ENCODE measurements around the gene MAML2.

The MAML2 gene

GRCh38 chr11:96065379-96065778, 277.6 kb downstream of the MAML2 start:
- DNase-seq (ENCODE audit: insufficient read length, low spot score): no peak
- TF ChIP-seq CTCF (IDR thresholded peaks at IDR 0.05; ENCODE audit: insufficient read depth, missing control alignments): no peak
- FAIRE-seq: no peak

DNA sequence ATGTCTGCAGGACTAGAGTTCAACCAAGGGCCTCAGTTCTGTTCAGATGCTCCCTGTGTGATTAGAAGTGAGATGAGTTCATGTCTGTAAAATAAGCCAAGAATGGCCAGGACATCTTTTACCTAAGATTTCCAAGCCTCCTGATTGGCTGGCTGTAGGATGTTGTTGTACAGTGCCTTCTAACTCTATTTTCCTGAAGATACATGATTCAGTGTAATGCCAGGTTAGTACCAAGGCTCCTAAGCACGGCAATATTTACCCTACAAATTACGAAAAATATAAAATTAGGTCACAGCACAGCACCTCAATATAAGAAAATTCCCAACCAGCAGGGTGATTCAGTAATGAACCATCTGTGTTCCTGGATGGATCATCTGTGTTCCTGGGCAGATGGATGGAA, 279.1 kb downstream of the MAML2 start:
- no peak for TF ChIP-seq CTCF (IDR thresholded peaks at IDR 0.05; ENCODE audit: insufficient read depth, missing control alignments)
- DNase-seq (ENCODE audit: insufficient read length, low spot score) (no peak), FAIRE-seq (no peak)

DNA sequence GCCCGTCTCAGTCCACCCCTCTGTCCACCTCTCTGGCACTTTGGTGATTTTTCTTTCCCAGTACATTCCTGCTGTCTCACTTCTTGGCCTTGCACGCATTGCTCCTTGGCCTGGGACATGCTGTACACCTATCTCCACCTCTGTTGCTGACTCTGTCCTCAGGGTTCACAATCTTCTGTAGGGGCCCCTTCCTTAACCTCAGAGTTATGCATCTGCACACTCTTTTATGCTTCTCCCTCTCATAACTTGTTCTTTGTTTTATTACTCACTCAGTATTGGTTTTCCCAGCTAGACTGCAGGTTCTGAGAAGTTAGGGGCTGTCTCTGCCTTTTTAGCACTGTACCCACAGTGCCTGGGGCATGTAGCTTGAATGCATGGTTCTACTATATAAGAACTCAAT, 279.9 kb downstream of the MAML2 start:
- FAIRE-seq (no peak), DNase-seq (ENCODE audit: insufficient read length, low spot score) (no peak)
- no peak for TF ChIP-seq CTCF (IDR thresholded peaks at IDR 0.05; ENCODE audit: insufficient read depth, missing control alignments)

- FAIRE-seq (no peak), DNase-seq (ENCODE audit: insufficient read length, low spot score) (no peak)
- no peak for TF ChIP-seq CTCF (IDR thresholded peaks at IDR 0.05; ENCODE audit: insufficient read depth, missing control alignments)
Observed at GRCh38 chr11:96062134-96062533, 280.9 kb downstream of the MAML2 start.

DNA sequence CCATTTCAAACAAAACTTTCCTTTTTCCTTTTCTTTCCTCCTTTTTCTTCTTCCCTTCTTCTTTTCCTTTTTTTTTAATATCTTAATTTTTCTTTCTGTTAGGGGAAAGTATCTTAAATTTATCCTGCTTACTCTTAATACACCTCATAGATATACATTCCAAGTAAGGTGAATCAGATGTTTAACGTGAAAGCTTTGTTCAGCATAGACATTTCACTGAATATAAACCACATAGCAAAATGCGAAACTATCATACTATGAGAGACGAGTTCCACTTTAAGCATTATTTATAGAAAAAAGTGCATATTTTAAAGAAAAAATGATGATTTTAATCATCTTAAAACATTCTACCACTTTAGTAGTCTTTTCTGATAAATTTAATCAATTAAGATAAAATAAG, 281.3 kb downstream of the MAML2 start:
- TF ChIP-seq CTCF (IDR thresholded peaks at IDR 0.05; ENCODE audit: insufficient read depth, missing control alignments): no peak
- no peak for FAIRE-seq
- no peak for DNase-seq (ENCODE audit: insufficient read length, low spot score)

GRCh38 chr11:96061069-96061468, 281.9 kb downstream of the MAML2 start:
- TF ChIP-seq CTCF (IDR thresholded peaks at IDR 0.05; ENCODE audit: insufficient read depth, missing control alignments): no peak
- DNase-seq (ENCODE audit: insufficient read length, low spot score) (no peak), FAIRE-seq (no peak)

- DNase-seq (ENCODE audit: insufficient read length, low spot score): no peak
- TF ChIP-seq CTCF (IDR thresholded peaks at IDR 0.05; ENCODE audit: insufficient read depth, missing control alignments): no peak
- no peak for FAIRE-seq
Observed at GRCh38 chr11:96057502-96057901, 285.5 kb downstream of the MAML2 start.
